KMS-11 (cell line): Measurements from ENCODE around the gene ARHGAP31.
"Not testable (repeated sequence)": the region's sequence is repeated elsewhere in the genome, so short reads cannot be mapped to it uniquely, and the experiment has no call there.

ENCODE experiments used
- H2AFZ ChIP-seq: fragments of 200-600 bp; sonication (generic); 2 replicates; pipeline ENCODE4 v1.6.1; 2016; ENCODE audit warnings: antibody characterized with exemption, mixed run types, low read depth
- H3K27ac ChIP-seq: fragments of 200-600 bp; sonication (generic); 2 replicates; pipeline ENCODE4 v1.6.1; 2016; ENCODE audit warnings: mild to moderate bottlenecking, mixed run types
- H3K27me3 ChIP-seq: fragments of 200-600 bp; sonication (generic); 2 replicates; pipeline ENCODE4 v1.6.1; 2017; ENCODE audit warnings: mild to moderate bottlenecking, low read depth, mixed run types, moderate library complexity; ENCODE audit not compliant: insufficient read depth
- H3K36me3 ChIP-seq: fragments of 200-600 bp; sonication (generic); 2 replicates; pipeline ENCODE4 v1.6.1; 2017; ENCODE audit warnings: mild to moderate bottlenecking, mixed run types; ENCODE audit not compliant: insufficient read depth
- H3K4me1 ChIP-seq: fragments of 200-600 bp; sonication (generic); 2 replicates; pipeline ENCODE4 v1.6.1; 2016; ENCODE audit warnings: mild to moderate bottlenecking, low read depth, mixed run types; ENCODE audit not compliant: poor library complexity, severe bottlenecking
- H3K4me2 ChIP-seq: fragments of 200-600 bp; sonication (generic); 2 replicates; pipeline ENCODE4 v1.7.0; 2016; ENCODE audit warnings: mild to moderate bottlenecking, mixed run types
- H3K4me3 ChIP-seq: fragments of 200-600 bp; sonication (generic); IDR thresholded peaks from 2 replicates; pipeline ENCODE4 v1.6.1; 2017; ENCODE audit warnings: low read depth, low read length, mixed read lengths; ENCODE audit not compliant: insufficient read depth
- H3K79me2 ChIP-seq: fragments of 200-600 bp; sonication (generic); 2 replicates; pipeline ENCODE4 v1.6.1; 2016; ENCODE audit warnings: low read depth, mixed run types; ENCODE audit not compliant: insufficient read depth
- H3K9ac ChIP-seq: fragments of 200-600 bp; sonication (generic); 2 replicates; pipeline ENCODE4 v1.6.1; 2016; ENCODE audit warnings: mild to moderate bottlenecking, mixed run types
- H4K20me1 ChIP-seq: fragments of 200-600 bp; sonication (generic); 2 replicates; pipeline ENCODE4 v1.6.1; 2016; ENCODE audit warnings: mild to moderate bottlenecking, mixed run types; ENCODE audit not compliant: insufficient read depth
- CTCF ChIP-seq: fragments of 200-600 bp; sonication (generic); conservative IDR thresholded peaks from 2 replicates; pipeline ENCODE4 v1.6.1; 2017; ENCODE audit warnings: low read depth, mild to moderate bottlenecking, antibody characterized with exemption, low read length, moderate library complexity, mixed read lengths

The ARHGAP31 gene

GRCh38 chr3:119257654-119258410, 36.4 kb upstream of the ARHGAP31 start:
- no peaks in the 10 kb centered on the region for H3K79me2 ChIP-seq
- no peak overlapping the region for H3K9ac ChIP-seq
- H3K27me3 ChIP-seq, result no peaks in the 10 kb centered on the region
- H2AFZ ChIP-seq, result no peak overlapping the region
- no peak overlapping the region for H3K27ac ChIP-seq
- no peaks in the 10 kb centered on the region for H4K20me1 ChIP-seq
- no peaks in the 10 kb centered on the region for H3K36me3 ChIP-seq
- H3K4me1 ChIP-seq, result no peaks in the 10 kb centered on the region
- no peak overlapping the region for H3K4me3 ChIP-seq
- TF ChIP-seq CTCF, result no peak
- no peak overlapping the region for H3K4me2 ChIP-seq

GRCh38 chr3:119258915-119259314, 35.3 kb upstream of the ARHGAP31 start:
- Histone ChIP-seq H3K4me3 (no peak overlapping the region), H3K27me3 (no peaks in the 10 kb centered on the region), H3K4me2 (no peak overlapping the region), H3K9ac (no peak overlapping the region), H4K20me1 (no peaks in the 10 kb centered on the region), H3K27ac (no peak overlapping the region), H3K4me1 (no peaks in the 10 kb centered on the region), H2AFZ (no peak overlapping the region), H3K79me2 (no peaks in the 10 kb centered on the region), H3K36me3 (no peaks in the 10 kb centered on the region)
- no peak for TF ChIP-seq CTCF

- Histone ChIP-seq H2AFZ (no peak overlapping the region), H3K9ac (no peak overlapping the region), H3K27ac (no peak overlapping the region), H3K4me2 (no peak overlapping the region), H3K79me2 (no peaks in the 10 kb centered on the region), H3K27me3 (no peaks in the 10 kb centered on the region), H3K4me1 (no peaks in the 10 kb centered on the region), H4K20me1 (no peaks in the 10 kb centered on the region), H3K4me3 (no peak overlapping the region), H3K36me3 (no peaks in the 10 kb centered on the region)
- no peak for TF ChIP-seq CTCF
Observed at GRCh38 chr3:119259821-119260220, 34.4 kb upstream of the ARHGAP31 start.

- H4K20me1 ChIP-seq, result no peaks in the 10 kb centered on the region
- no peak overlapping the region for H2AFZ ChIP-seq
- H3K4me1 ChIP-seq, result no peaks in the 10 kb centered on the region
- H3K4me3 ChIP-seq, result no peak overlapping the region
- no peak overlapping the region for H3K27ac ChIP-seq
- no peaks in the 10 kb centered on the region for H3K27me3 ChIP-seq
- no peaks in the 10 kb centered on the region for H3K79me2 ChIP-seq
- TF ChIP-seq CTCF, result no peak
- H3K9ac ChIP-seq, result no peak overlapping the region
- H3K4me2 ChIP-seq, result no peak overlapping the region
- no peaks in the 10 kb centered on the region for H3K36me3 ChIP-seq
Observed at GRCh38 chr3:119261055-119261454, 33.1 kb upstream of the ARHGAP31 start.

GRCh38 chr3:119270212-119270611, 24.0 kb upstream of the ARHGAP31 start:
- not testable (repeated sequence) for H3K4me1 ChIP-seq, H3K9ac ChIP-seq

More at GRCh38 chr3:119270212-119270611, 24.0 kb upstream of the ARHGAP31 start:
- not testable (repeated sequence) for H3K4me3 ChIP-seq, H3K27me3 ChIP-seq, H4K20me1 ChIP-seq, H3K79me2 ChIP-seq, H2AFZ ChIP-seq, H3K36me3 ChIP-seq, H3K27ac ChIP-seq, H3K4me2 ChIP-seq
